Neural cell (in vitro differentiated cells): ENCODE results near the gene SLC35B1. TPM values are rescaled to one million over a fixed set of nuclear protein-coding genes. Genes with fewer than 3 reads are reported as not detected.

Experiments used
- H2AFZ ChIP-seq: fragments of 200-600, 300-800 bp; sonication (generic), shearing (Covaris generic); 2 replicates; pipeline ENCODE4 v1.6.0; 2014; ENCODE audit warnings: low read depth, mild to moderate bottlenecking, antibody characterized with exemption, low read length, moderate library complexity
- H3F3A ChIP-seq: fragments of 200-600 bp; shearing (Covaris generic); 2 replicates; pipeline ENCODE4 v1.6.1; 2016; ENCODE audit warnings: mild to moderate bottlenecking, moderate library complexity, mixed read lengths, antibody characterized with exemption, low read length; ENCODE audit not compliant: insufficient read depth, poor library complexity, severe bottlenecking
- H3K27ac ChIP-seq: fragments of 200-600, 300-800 bp; sonication (generic), shearing (Covaris generic); 2 replicates; pipeline ENCODE4 v1.5.1; 2014; ENCODE audit warnings: mild to moderate bottlenecking, low read length, moderate library complexity
- H3K27me3 ChIP-seq: fragments of 300-800, 200-600 bp; sonication (generic), shearing (Covaris generic); 2 replicates; pipeline ENCODE4 v1.6.0; 2014; ENCODE audit warnings: mild to moderate bottlenecking, low read depth, low read length, moderate library complexity; ENCODE audit not compliant: insufficient read depth
- H3K36me3 ChIP-seq: fragments of 300-800, 200-600 bp; sonication (generic), shearing (Covaris generic); 2 replicates; pipeline ENCODE4 v1.5.1; 2014; ENCODE audit warnings: mild to moderate bottlenecking, antibody characterized with exemption, low read length, moderate library complexity; ENCODE audit not compliant: insufficient read depth
- H3K4me2 ChIP-seq: fragments of 300-800, 200-600 bp; sonication (generic), shearing (Covaris generic); 2 replicates; pipeline ENCODE4 v1.6.0; 2014; ENCODE audit warnings: mild to moderate bottlenecking, low read length
- H3K4me3 ChIP-seq: fragments of 300-800, 200-600 bp; sonication (generic), shearing (Covaris generic); 2 replicates; pipeline ENCODE4 v1.5.1; 2014; ENCODE audit warnings: mild to moderate bottlenecking, low read length, moderate library complexity
- H3K79me2 ChIP-seq: fragments of 200-600 bp; shearing (Covaris generic); replicated peaks from 2 replicates; pipeline ENCODE4 v1.6.0; 2014; ENCODE audit warnings: mild to moderate bottlenecking, low read length, moderate library complexity; ENCODE audit not compliant: insufficient read depth
- H3K9ac ChIP-seq: fragments of 300-800, 200-600 bp; sonication (generic), shearing (Covaris generic); 2 replicates; pipeline ENCODE4 v1.6.1; 2016; ENCODE audit warnings: mild to moderate bottlenecking, low read length, mixed read lengths
- H3K9me2 ChIP-seq: fragments of 200-600 bp; shearing (Covaris generic); 2 replicates; pipeline ENCODE4 v1.6.1; 2016; ENCODE audit warnings: mild to moderate bottlenecking, low read length, mixed read lengths; ENCODE audit not compliant: insufficient read depth
- H3K9me3 ChIP-seq: fragments of 200-600, 300-800 bp; sonication (generic), shearing (Covaris generic); 2 replicates; pipeline ENCODE4 v1.6.1; 2016; ENCODE audit warnings: mild to moderate bottlenecking, mixed run types, low read length, moderate library complexity, mixed read lengths
- H4K20me1 ChIP-seq: fragments of 200-600 bp; shearing (Covaris generic); 2 replicates; pipeline ENCODE4 v1.6.1; 2016; ENCODE audit warnings: mild to moderate bottlenecking, mixed run types; ENCODE audit not compliant: insufficient read depth
- CTCF ChIP-seq: fragments of 450-650 bp; IDR thresholded peaks from 2 replicates; pipeline ENCODE4 v1.5.1; 2014; ENCODE audit warnings: antibody characterized with exemption, mild to moderate bottlenecking, moderate library complexity; ENCODE audit not compliant: poor library complexity, severe bottlenecking
- EP300 ChIP-seq: fragments of 450-650 bp; conservative IDR thresholded peaks from 2 replicates; pipeline ENCODE4 v1.6.1; 2014; ENCODE audit warnings: antibody characterized with exemption, mild to moderate bottlenecking, moderate library complexity; ENCODE audit not compliant: poor library complexity, severe bottlenecking
- EZH2 ChIP-seq: fragments of 200-600, 300-800 bp; shearing (Covaris generic), sonication (generic); IDR thresholded peaks from 2 replicates; pipeline ENCODE4 v1.6.1; 2014; ENCODE audit warnings: antibody characterized with exemption, low read length, borderline replicate concordance, mild to moderate bottlenecking; ENCODE audit not compliant: insufficient read depth, poor library complexity, severe bottlenecking
- MXI1 ChIP-seq: fragments of 450-650 bp; conservative IDR thresholded peaks from 2 replicates; pipeline ENCODE4 v1.6.1; 2014; ENCODE audit warnings: antibody characterized with exemption, mild to moderate bottlenecking; ENCODE audit not compliant: poor library complexity, severe bottlenecking
- POLR2AphosphoS5 ChIP-seq: IDR thresholded peaks from 2 replicates; pipeline ENCODE4 v1.6.1; 2012
- RAD21 ChIP-seq: fragments of 450-650 bp; conservative IDR thresholded peaks from 2 replicates; pipeline ENCODE4 v1.6.1; 2014; ENCODE audit warnings: antibody characterized with exemption, mild to moderate bottlenecking, moderate library complexity
- REST ChIP-seq: IDR thresholded peaks from 2 replicates; pipeline ENCODE4 v1.6.1; 2012; ENCODE audit warnings: borderline replicate concordance
- SMC3 ChIP-seq: fragments of 450-650 bp; conservative IDR thresholded peaks from 2 replicates; pipeline ENCODE4 v1.6.1; 2014; ENCODE audit warnings: antibody characterized with exemption, mild to moderate bottlenecking, moderate library complexity; ENCODE audit not compliant: poor library complexity
- TAF1 ChIP-seq: IDR thresholded peaks from 2 replicates; pipeline ENCODE4 v1.6.1; 2012; ENCODE audit warnings: low read depth
- polyA plus RNA-seq: library from polyadenylated mRNA; depleted of rRNA; stranded (reverse); fragments of >200 nt; gene quantifications from 2 replicates; pipeline ENCODE4 v1.2.3, GENCODE V29; 2014

SLC35B1 gene
- polyA plus RNA-seq, 1 donor from 2014 or later: 120 TPM

GRCh38 chr17:49698005-49698404 is 9.8 kb downstream of the SLC35B1 start:
- Histone ChIP-seq H3K4me2 (no peak overlapping the region), H3K9ac (no peak overlapping the region), H3K36me3 (no peaks in the 10 kb centered on the region), H3K4me3 (no peak overlapping the region), H3K9me3 (no peaks in the 10 kb centered on the region), H3K27me3 (no peaks in the 10 kb centered on the region), H2AFZ (no peak overlapping the region), H3K27ac (no peak overlapping the region), H4K20me1 (no peaks in the 10 kb centered on the region), H3K9me2 (no peaks in the 10 kb centered on the region), H3K79me2 (no peaks in the 10 kb centered on the region), H3F3A (no peaks in the 10 kb centered on the region)
- TF ChIP-seq MXI1: no peak
- TF ChIP-seq EP300: no peak
- no peak for TF ChIP-seq RAD21
- no peak for TF ChIP-seq EZH2
- no peak for TF ChIP-seq CTCF

DNA sequence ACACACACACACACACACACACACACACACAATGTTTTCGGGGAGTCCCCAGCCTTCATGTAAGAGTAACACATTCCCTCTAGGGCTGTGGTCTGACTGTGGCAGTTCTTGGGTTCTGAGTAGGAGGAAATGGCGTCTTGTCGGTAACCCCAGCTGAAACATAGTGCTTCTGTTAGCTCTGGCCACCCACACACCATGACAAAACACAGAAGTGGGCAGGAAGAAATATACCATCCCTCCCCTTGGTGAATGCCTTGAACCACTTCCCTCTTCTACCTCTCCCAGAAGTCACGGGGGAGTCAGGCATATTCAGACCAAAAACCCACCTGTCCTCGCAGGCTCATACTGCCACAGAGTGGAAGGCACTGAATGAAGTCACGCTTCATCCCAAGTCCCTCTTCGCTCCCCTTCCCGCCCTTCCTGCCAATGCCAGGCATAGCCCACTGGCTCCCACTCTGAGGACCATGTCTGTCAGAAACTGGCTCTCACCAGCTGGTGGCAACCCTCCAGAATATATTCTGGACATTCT is 11.5 kb downstream of the SLC35B1 start:
- Histone ChIP-seq H3K27ac (no peak overlapping the region), H3F3A (no peaks in the 10 kb centered on the region), H2AFZ (no peak overlapping the region), H3K4me2 (no peak overlapping the region), H3K36me3 (no peaks in the 10 kb centered on the region), H3K9me2 (no peaks in the 10 kb centered on the region), H4K20me1 (no peaks in the 10 kb centered on the region), H3K79me2 (no peaks in the 10 kb centered on the region), H3K4me3 (no peak overlapping the region), H3K9ac (no peak overlapping the region), H3K9me3 (no peaks in the 10 kb centered on the region), H3K27me3 (no peaks in the 10 kb centered on the region)
- TF ChIP-seq POLR2AphosphoS5 (no peak), EP300 (no peak), MXI1 (no peak), RAD21 (no peak), REST (no peak), SMC3 (no peak), TAF1 (no peak), CTCF (no peak)
